HUES48 (cell line): ENCODE results near the gene DGCR6L.
"Not testable (repeated sequence)": the region's sequence is repeated elsewhere in the genome, so short reads cannot be mapped to it uniquely, and the experiment has no call there.

Experiments
- H3K27ac ChIP-seq: one replicate; pipeline ENCODE4 v1.7.0; 2013; ENCODE audit warnings: low read depth, low read length, inconsistent platforms
- H3K27me3 ChIP-seq: 2 replicates; pipeline ENCODE4 v1.6.1; 2013; ENCODE audit warnings: mild to moderate bottlenecking, low read length; ENCODE audit not compliant: control insufficient read depth, insufficient read depth
- H3K36me3 ChIP-seq: 2 replicates; pipeline ENCODE4 v1.6.1; 2013; ENCODE audit warnings: low read length; ENCODE audit not compliant: control insufficient read depth, insufficient read depth
- H3K4me1 ChIP-seq: 2 replicates; pipeline ENCODE4 v1.6.1; 2013; ENCODE audit warnings: mild to moderate bottlenecking, low read length; ENCODE audit not compliant: control insufficient read depth, insufficient read depth
- H3K4me3 ChIP-seq: 2 replicates; pipeline ENCODE4 v1.5.1; 2013; ENCODE audit warnings: mild to moderate bottlenecking, low read depth, low read length
- H3K9ac ChIP-seq: 2 replicates; pipeline ENCODE4 v1.6.1; 2013; ENCODE audit warnings: mild to moderate bottlenecking, low read depth, low read length, moderate library complexity
- H3K9me3 ChIP-seq: 2 replicates; pipeline ENCODE4 v1.6.1; 2013; ENCODE audit warnings: low read length; ENCODE audit not compliant: control insufficient read depth, insufficient read depth

Gene DGCR6L

GRCh38 chr22:20356906-20357305 is 37.0 kb upstream of the DGCR6L start:
- H3K27ac ChIP-seq, H3K4me1 ChIP-seq, H3K4me3 ChIP-seq, H3K27me3 ChIP-seq, H3K9me3 ChIP-seq, H3K9ac ChIP-seq, H3K36me3 ChIP-seq: not testable (repeated sequence)

- not testable (repeated sequence) for H3K4me1 ChIP-seq, H3K27me3 ChIP-seq, H3K9ac ChIP-seq, H3K9me3 ChIP-seq, H3K4me3 ChIP-seq, H3K27ac ChIP-seq, H3K36me3 ChIP-seq
These were observed 36.2 kb upstream of the DGCR6L start for GRCh38 chr22:20355939-20356636.

- Histone ChIP-seq H3K36me3 (no peaks in the 10 kb centered on the region), H3K4me1 (no peaks in the 10 kb centered on the region), H3K4me3 (no peak overlapping the region), H3K9me3 (no peaks in the 10 kb centered on the region), H3K27me3 (no peaks in the 10 kb centered on the region), H3K9ac (no peak overlapping the region), H3K27ac (no peak overlapping the region)
These were observed 34.5 kb upstream of the DGCR6L start for GRCh38 chr22:20354238-20354975.

- H3K27ac ChIP-seq, H3K4me1 ChIP-seq, H3K27me3 ChIP-seq, H3K9ac ChIP-seq, H3K36me3 ChIP-seq, H3K4me3 ChIP-seq, H3K9me3 ChIP-seq: not testable (repeated sequence)
These were observed 32.7 kb upstream of the DGCR6L start for GRCh38 chr22:20352536-20352935.

GRCh38 chr22:20346553-20346952 is 26.7 kb upstream of the DGCR6L start:
- H3K4me1 ChIP-seq, H3K4me3 ChIP-seq, H3K9ac ChIP-seq, H3K36me3 ChIP-seq, H3K27ac ChIP-seq, H3K27me3 ChIP-seq, H3K9me3 ChIP-seq: not testable (repeated sequence)

GRCh38 chr22:20338291-20338690 is 18.4 kb upstream of the DGCR6L start:
- H3K27ac ChIP-seq, H3K9ac ChIP-seq, H3K36me3 ChIP-seq, H3K4me1 ChIP-seq, H3K4me3 ChIP-seq, H3K27me3 ChIP-seq, H3K9me3 ChIP-seq: not testable (repeated sequence)

- H3K4me1 ChIP-seq, H3K36me3 ChIP-seq, H3K27ac ChIP-seq, H3K9me3 ChIP-seq, H3K9ac ChIP-seq, H3K27me3 ChIP-seq, H3K4me3 ChIP-seq: not testable (repeated sequence)
These were observed 17.9 kb upstream of the DGCR6L start for GRCh38 chr22:20337807-20338206.

- not testable (repeated sequence) for H3K9me3 ChIP-seq, H3K4me1 ChIP-seq, H3K4me3 ChIP-seq, H3K36me3 ChIP-seq, H3K9ac ChIP-seq, H3K27ac ChIP-seq, H3K27me3 ChIP-seq
These were observed 16.7 kb upstream of the DGCR6L start for GRCh38 chr22:20336561-20336960.

- not testable (repeated sequence) for H3K4me1 ChIP-seq, H3K4me3 ChIP-seq, H3K27ac ChIP-seq, H3K36me3 ChIP-seq, H3K9ac ChIP-seq, H3K27me3 ChIP-seq, H3K9me3 ChIP-seq
These were observed 8.7 kb upstream of the DGCR6L start for GRCh38 chr22:20328569-20328930.

- not testable (repeated sequence) for H3K27ac ChIP-seq, H3K27me3 ChIP-seq, H3K9ac ChIP-seq, H3K4me1 ChIP-seq, H3K4me3 ChIP-seq, H3K9me3 ChIP-seq, H3K36me3 ChIP-seq
These were observed 6.1 kb upstream of the DGCR6L start for GRCh38 chr22:20325996-20326395.

GRCh38 chr22:20324139-20324516 is 4.3 kb upstream of the DGCR6L start:
- Histone ChIP-seq H3K4me1 (0 out of 2 replicates have a peak, but pooled peaks cover 4% of the 10 kb centered on the region), H3K36me3 (no peaks in the 10 kb centered on the region), H3K27ac (no peak overlapping the region), H3K9ac (no peak overlapping the region), H3K4me3 (no peak overlapping the region), H3K9me3 (no peaks in the 10 kb centered on the region), H3K27me3 (no peaks in the 10 kb centered on the region)
